Measurements from ENCODE around the gene RSBN1L. TPM values are rescaled to one million over a fixed set of nuclear protein-coding genes. Genes with fewer than 3 reads are reported as not detected.

The RSBN1L gene
- total RNA-seq, 1 experiment from 2014 or later = 14.9 TPM

GRCh38 chr7:77727936-77728701 is 31.9 kb downstream of the RSBN1L start:
- no peak overlapping the region for H3K4me3 ChIP-seq
- H3K27ac ChIP-seq = peak overlapping the region; percentile 64
- no peaks in the 10 kb centered on the region for H3K36me3 ChIP-seq
- peak; percentile 55 to 81 for DNase-seq (ENCODE audit: low read depth in 1 of 2, low spot score in 2 of 2)
- H3K4me1 ChIP-seq (replicated peaks) = peaks cover 39% of the 10 kb centered on the region
- H3K27me3 ChIP-seq (replicated peaks) = no peaks in the 10 kb centered on the region
- no peaks in the 10 kb centered on the region for H3K9me3 ChIP-seq (replicated peaks)

GRCh38 chr7:77729574-77730348 is 33.5 kb downstream of the RSBN1L start:
- Histone ChIP-seq H3K27me3 (replicated peaks) (no peaks in the 10 kb centered on the region), H3K9me3 (replicated peaks) (no peaks in the 10 kb centered on the region), H3K36me3 (no peaks in the 10 kb centered on the region), H3K4me1 (replicated peaks) (peaks cover 39% of the 10 kb centered on the region), H3K4me3 (no peak overlapping the region), H3K27ac (peak overlapping the region; percentile 13)
- peak in 1 of 2 experiments; percentile 10 for DNase-seq (ENCODE audit: low read depth in 1 of 2, low spot score in 2 of 2)

GRCh38 chr7:77731716-77732115 is 35.5 kb downstream of the RSBN1L start:
- H3K4me1 ChIP-seq (replicated peaks) = peaks cover 39% of the 10 kb centered on the region
- H3K27me3 ChIP-seq (replicated peaks) = no peaks in the 10 kb centered on the region
- no peaks in the 10 kb centered on the region for H3K9me3 ChIP-seq (replicated peaks)
- no peak overlapping the region for H3K4me3 ChIP-seq
- DNase-seq (ENCODE audit: low read depth in 1 of 2, low spot score in 2 of 2) = no peak
- H3K27ac ChIP-seq = no peak overlapping the region
- H3K36me3 ChIP-seq = no peaks in the 10 kb centered on the region

- Histone ChIP-seq H3K36me3 (0 out of 2 replicates have a peak, but pooled peaks cover 2% of the 10 kb centered on the region), H3K27me3 (replicated peaks) (no peaks in the 10 kb centered on the region), H3K4me3 (no peak overlapping the region), H3K9me3 (replicated peaks) (no peaks in the 10 kb centered on the region), H3K27ac (no peak overlapping the region), H3K4me1 (replicated peaks) (peaks cover 21% of the 10 kb centered on the region)
- no peak for DNase-seq (ENCODE audit: low read depth in 1 of 2, low spot score in 2 of 2)
These were observed 38.6 kb downstream of the RSBN1L start for GRCh38 chr7:77734659-77735421.

GRCh38 chr7:77735457-77735856 is 39.2 kb downstream of the RSBN1L start:
- Histone ChIP-seq H3K27me3 (replicated peaks) (no peaks in the 10 kb centered on the region), H3K4me1 (replicated peaks) (peaks cover 15% of the 10 kb centered on the region), H3K27ac (no peak overlapping the region), H3K4me3 (no peak overlapping the region), H3K9me3 (replicated peaks) (no peaks in the 10 kb centered on the region), H3K36me3 (0 out of 2 replicates have a peak, but pooled peaks cover 2% of the 10 kb centered on the region)
- DNase-seq (ENCODE audit: low read depth in 1 of 2, low spot score in 2 of 2) = no peak

- DNase-seq (ENCODE audit: low read depth in 1 of 2, low spot score in 2 of 2) = no peak
- Histone ChIP-seq H3K27ac (no peak overlapping the region), H3K9me3 (replicated peaks) (no peaks in the 10 kb centered on the region), H3K27me3 (replicated peaks) (no peaks in the 10 kb centered on the region), H3K4me3 (no peak overlapping the region), H3K36me3 (0 out of 2 replicates have a peak, but pooled peaks cover 2% of the 10 kb centered on the region), H3K4me1 (replicated peaks) (peaks cover 10% of the 10 kb centered on the region)
These were observed 40.7 kb downstream of the RSBN1L start for GRCh38 chr7:77736991-77737390.

- no peaks in the 10 kb centered on the region for H3K9me3 ChIP-seq (replicated peaks)
- peaks cover 10% of the 10 kb centered on the region for H3K4me1 ChIP-seq (replicated peaks)
- 0 out of 2 replicates have a peak, but pooled peaks cover 8% of the 10 kb centered on the region for H3K36me3 ChIP-seq
- H3K4me3 ChIP-seq = no peak overlapping the region
- no peaks in the 10 kb centered on the region for H3K27me3 ChIP-seq (replicated peaks)
- H3K27ac ChIP-seq = no peak overlapping the region
- DNase-seq (ENCODE audit: low read depth in 1 of 2, low spot score in 2 of 2) = no peak
These were observed 42.1 kb downstream of the RSBN1L start for GRCh38 chr7:77738382-77738781.

- peak; percentile 71 to 90 for DNase-seq (ENCODE audit: low read depth in 1 of 2, low spot score in 2 of 2)
- no peaks in the 10 kb centered on the region for H3K27me3 ChIP-seq (replicated peaks)
- H3K9me3 ChIP-seq (replicated peaks) = no peaks in the 10 kb centered on the region
- H3K4me1 ChIP-seq (replicated peaks) = peaks cover 10% of the 10 kb centered on the region
- H3K27ac ChIP-seq = peak overlapping the region; percentile 42
- no peak overlapping the region for H3K4me3 ChIP-seq
- H3K36me3 ChIP-seq = 0 out of 2 replicates have a peak, but pooled peaks cover 8% of the 10 kb centered on the region
These were observed 42.6 kb downstream of the RSBN1L start for GRCh38 chr7:77738871-77739270.

GRCh38 chr7:77740257-77740656 is 44.0 kb downstream of the RSBN1L start:
- Histone ChIP-seq H3K36me3 (0 out of 2 replicates have a peak, but pooled peaks cover 8% of the 10 kb centered on the region), H3K4me3 (no peak overlapping the region), H3K4me1 (replicated peaks) (peaks cover 10% of the 10 kb centered on the region), H3K27me3 (replicated peaks) (no peaks in the 10 kb centered on the region), H3K27ac (no peak overlapping the region), H3K9me3 (replicated peaks) (no peaks in the 10 kb centered on the region)
- DNase-seq (ENCODE audit: low read depth in 1 of 2, low spot score in 2 of 2) = no peak

GRCh38 chr7:77743518-77743917 is 47.3 kb downstream of the RSBN1L start:
- no peak for DNase-seq (ENCODE audit: low read depth in 1 of 2, low spot score in 2 of 2)
- Histone ChIP-seq H3K4me1 (replicated peaks) (peaks cover 8% of the 10 kb centered on the region), H3K9me3 (replicated peaks) (no peaks in the 10 kb centered on the region), H3K27ac (no peak overlapping the region), H3K4me3 (no peak overlapping the region), H3K36me3 (0 out of 2 replicates have a peak, but pooled peaks cover 6% of the 10 kb centered on the region), H3K27me3 (replicated peaks) (no peaks in the 10 kb centered on the region)

- Histone ChIP-seq H3K27me3 (replicated peaks) (no peaks in the 10 kb centered on the region), H3K27ac (no peak overlapping the region), H3K36me3 (peaks cover 10% of the 10 kb centered on the region), H3K4me1 (replicated peaks) (no peaks in the 10 kb centered on the region), H3K4me3 (no peak overlapping the region), H3K9me3 (replicated peaks) (no peaks in the 10 kb centered on the region)
- DNase-seq (ENCODE audit: low read depth in 1 of 2, low spot score in 2 of 2) = no peak
These were observed 49.5 kb downstream of the RSBN1L start for GRCh38 chr7:77745746-77746145.

- Histone ChIP-seq H3K4me3 (no peak overlapping the region), H3K36me3 (peaks cover 10% of the 10 kb centered on the region), H3K27me3 (replicated peaks) (no peaks in the 10 kb centered on the region), H3K27ac (no peak overlapping the region), H3K4me1 (replicated peaks) (no peaks in the 10 kb centered on the region), H3K9me3 (replicated peaks) (no peaks in the 10 kb centered on the region)
- DNase-seq (ENCODE audit: low read depth in 1 of 2, low spot score in 2 of 2) = no peak
These were observed 50.0 kb downstream of the RSBN1L start for GRCh38 chr7:77746164-77746823.

- no peaks in the 10 kb centered on the region for H3K4me1 ChIP-seq (replicated peaks)
- no peak overlapping the region for H3K27ac ChIP-seq
- H3K4me3 ChIP-seq = no peak overlapping the region
- H3K36me3 ChIP-seq = peaks cover 10% of the 10 kb centered on the region
- DNase-seq (ENCODE audit: low read depth in 1 of 2, low spot score in 2 of 2) = no peak
- no peaks in the 10 kb centered on the region for H3K27me3 ChIP-seq (replicated peaks)
- H3K9me3 ChIP-seq (replicated peaks) = no peaks in the 10 kb centered on the region
These were observed 50.5 kb downstream of the RSBN1L start for GRCh38 chr7:77746824-77747165.
